ENCODE data around the gene ENOX2. TPM values are rescaled to one million over a fixed set of nuclear protein-coding genes. Genes with fewer than 3 reads are reported as not detected.

The ENOX2 gene
- total RNA-seq, 4 donors from 2014 or later: 9.3 to 20.7 (median 15.4) TPM

DNA sequence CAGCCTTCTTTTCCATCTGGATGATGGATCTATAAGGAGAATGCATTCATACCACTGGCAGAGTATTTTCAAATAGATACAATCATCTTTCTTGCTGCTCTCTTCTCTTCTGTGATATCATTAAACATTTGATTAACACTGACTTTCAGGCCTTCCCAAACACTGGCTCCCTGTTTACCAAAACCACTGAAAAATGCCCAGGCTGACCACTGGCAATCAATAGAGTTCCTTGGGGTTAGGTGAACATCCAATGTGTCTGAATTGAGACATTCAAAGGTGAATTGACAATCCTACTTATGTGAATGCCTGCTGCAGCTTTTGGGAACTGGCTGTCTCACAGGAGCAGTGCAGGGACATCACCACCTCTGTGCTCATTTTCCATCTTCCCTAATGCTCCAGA lies 168.3 kb downstream of the ENOX2 start:
- H3K9me3 ChIP-seq: no peaks in the 10 kb centered on the region

GRCh38 chrX:130728208-130728607 lies 174.8 kb downstream of the ENOX2 start:
- ATAC-seq: no peak
- Histone ChIP-seq H3K27ac (no peak overlapping the region), H3K27me3 (no peaks in the 10 kb centered on the region), H3K9me3 (peaks cover 0 to 9% (median 0%) of the 10 kb centered on the region in 3 donors), H3K4me3 (no peak overlapping the region), H3K4me1 (no peaks in the 10 kb centered on the region), H3K36me3 (no peaks in the 10 kb centered on the region)
- no peak for TF ChIP-seq EP300 (IDR thresholded peaks at IDR 0.05)
- no peak for TF ChIP-seq CTCF (IDR thresholded peaks at IDR 0.05)
- no peak for TF ChIP-seq POLR2A (IDR thresholded peaks at IDR 0.05)
- no peak for TF ChIP-seq POLR2AphosphoS5 (IDR thresholded peaks at IDR 0.05)

More for the DNA sequence above, 168.3 kb downstream of the ENOX2 start:
- ATAC-seq: no peak
- Histone ChIP-seq H3K27ac (no peak overlapping the region), H3K36me3 (no peaks in the 10 kb centered on the region), H3K4me1 (no peaks in the 10 kb centered on the region), H3K4me3 (no peak overlapping the region), H3K27me3 (no peaks in the 10 kb centered on the region)
- TF ChIP-seq EP300 (IDR thresholded peaks at IDR 0.05) (no peak), CTCF (IDR thresholded peaks at IDR 0.05) (no peak), POLR2A (IDR thresholded peaks at IDR 0.05) (no peak)

GRCh38 chrX:130726661-130727060 lies 176.3 kb downstream of the ENOX2 start:
- no peaks in the 10 kb centered on the region for H3K36me3 ChIP-seq
- H3K9me3 ChIP-seq: peaks cover 0 to 9% (median 0%) of the 10 kb centered on the region in 3 donors
- H3K4me1 ChIP-seq: no peaks in the 10 kb centered on the region
- no peak overlapping the region for H3K27ac ChIP-seq
- no peak overlapping the region for H3K4me3 ChIP-seq
- H3K27me3 ChIP-seq: no peaks in the 10 kb centered on the region
- WGBS, 2 donors (ENCODE audit: low coverage in 1 of 2): 83 to 100% methylated on average over 3 of the region's 3 CpGs
- TF ChIP-seq POLR2AphosphoS5 (IDR thresholded peaks at IDR 0.05): no peak
- TF ChIP-seq CTCF (IDR thresholded peaks at IDR 0.05): no peak
- TF ChIP-seq EP300 (IDR thresholded peaks at IDR 0.05): no peak
- TF ChIP-seq POLR2A (IDR thresholded peaks at IDR 0.05): no peak
- ATAC-seq: no peak

DNA sequence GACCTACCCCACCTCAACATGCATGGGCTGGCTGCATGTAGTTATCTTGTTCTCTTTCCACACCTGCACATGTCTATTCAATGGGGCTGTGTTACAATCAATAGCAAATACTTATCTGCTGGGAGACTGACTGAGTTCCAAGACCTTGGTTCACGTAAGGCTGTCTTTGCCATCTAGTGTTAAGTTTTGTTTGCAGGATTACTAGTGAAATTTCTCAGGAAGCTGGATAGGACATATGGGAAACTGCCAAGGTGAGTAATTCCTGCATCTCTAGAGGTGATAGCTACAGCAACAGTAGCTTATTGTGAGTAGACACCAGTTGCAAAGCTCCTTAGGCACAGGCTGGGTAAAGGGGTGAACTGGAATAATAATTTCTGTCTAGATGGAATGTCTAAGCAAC lies 177.5 kb downstream of the ENOX2 start:
- ATAC-seq: no peak
- H3K4me1 ChIP-seq: no peaks in the 10 kb centered on the region

More for the DNA sequence above, 177.5 kb downstream of the ENOX2 start:
- peaks cover 0 to 9% (median 0%) of the 10 kb centered on the region in 3 donors for H3K9me3 ChIP-seq
- no peak overlapping the region for H3K27ac ChIP-seq
- H3K4me3 ChIP-seq: no peak overlapping the region
- no peaks in the 10 kb centered on the region for H3K36me3 ChIP-seq
- WGBS, 2 donors (ENCODE audit: low coverage in 1 of 2): no CpG with 5 or more reads among the region's 1 CpG
- TF ChIP-seq EP300 (IDR thresholded peaks at IDR 0.05): no peak
- TF ChIP-seq CTCF (IDR thresholded peaks at IDR 0.05): no peak
- TF ChIP-seq POLR2A (IDR thresholded peaks at IDR 0.05): no peak
- no peak for TF ChIP-seq POLR2AphosphoS5 (IDR thresholded peaks at IDR 0.05)
- no peaks in the 10 kb centered on the region for H3K27me3 ChIP-seq

Data from gastroesophageal sphincter (tissue), 4 donors.